Measurements from ENCODE around the gene NUP93. TPM values are rescaled to one million over a fixed set of nuclear protein-coding genes. Genes with fewer than 3 reads are reported as not detected.

NUP93 gene
- total and polyA plus RNA-seq, 2 of the 8 experiments (the other 6 are each of a cell fraction or from before 2014, with no cell fraction given), result 147 to 201 TPM

DNA sequence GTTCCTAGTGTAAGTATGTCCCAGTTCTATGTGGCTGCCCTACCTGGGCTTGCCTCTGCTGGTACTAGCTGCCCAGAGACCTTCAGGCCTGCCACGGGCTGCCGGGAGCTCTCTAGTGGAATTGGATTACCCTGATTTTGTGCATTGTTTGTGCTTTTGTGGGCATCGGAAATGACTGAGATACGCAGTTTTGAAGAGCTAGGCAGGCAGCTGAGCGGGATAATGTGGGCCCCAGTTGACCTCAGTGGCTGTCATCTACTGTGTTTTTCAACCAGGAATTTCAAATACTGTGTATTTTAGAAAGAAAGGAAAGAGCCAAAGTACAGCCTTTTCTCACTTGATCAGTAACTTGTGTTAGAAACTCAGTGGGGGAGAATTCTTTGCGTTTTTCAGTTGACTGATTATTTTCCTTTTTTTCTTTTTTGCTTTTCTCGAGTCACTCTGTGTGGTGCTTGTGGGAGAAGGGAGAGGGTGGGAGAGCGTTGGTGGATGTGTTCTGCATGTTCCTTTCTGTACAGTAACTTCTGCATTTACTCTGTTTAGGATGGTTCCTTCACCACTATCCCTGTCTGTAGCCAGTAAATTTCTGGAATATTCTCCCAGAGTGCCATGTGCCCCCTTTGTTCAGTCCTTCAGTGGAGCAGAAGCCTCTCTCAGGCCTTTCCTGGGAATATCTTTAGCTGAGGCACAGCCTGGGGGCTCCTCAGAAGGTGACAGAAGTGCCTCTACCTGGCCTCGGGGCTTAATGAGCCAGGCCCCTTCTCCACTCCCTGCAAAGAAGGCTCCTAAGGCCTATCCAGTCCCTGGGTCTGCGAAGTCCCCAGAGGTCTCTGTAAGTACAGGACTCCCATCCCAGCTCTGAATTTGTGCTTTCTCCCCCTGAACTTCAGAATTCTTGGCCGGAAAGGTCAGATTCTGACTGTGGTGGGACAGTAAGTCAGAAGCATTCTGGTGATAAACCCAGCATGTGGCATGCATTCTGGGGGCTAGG is 120.1 kb downstream of the NUP93 start:
- CTCF ChIA-PET (ENCODE audit: partially characterized antibody), result interaction anchor here (0.6 to 10.8 kb wide), 9 partner anchors 11 to 614 kb away, joined by 3 to 102 read pairs (median 4); partner anchors contain the start of gene SLC12A3
- Histone ChIP-seq H2AFZ (ENCODE audit: low read length) (no peak overlapping the region), H3K4me2 (ENCODE audit: insufficient read depth in 1 of 2, low read depth in 2 of 2, low read length in 2 of 2) (no peak overlapping the region), H3K36me3 (ENCODE audit: control insufficient read depth in 2 of 4, insufficient read depth in 4 of 4, low read length in 3 of 4) (peaks cover 0 to 5% (median 1%) of the 10 kb centered on the region in 4 experiments; a peak in 2 of 8 replicates), H2BK20ac (ENCODE audit: low read length) (no peak overlapping the region), H4K91ac (replicated peaks; ENCODE audit: insufficient read length, low read length) (no peak overlapping the region), H2AK5ac (ENCODE audit: low read depth, low read length) (no peak overlapping the region), H3K79me1 (ENCODE audit: low read depth, low read length) (no peaks in the 10 kb centered on the region), H3K27ac (ENCODE audit: low read depth, low read length) (no peak overlapping the region), H3K9ac (replicated peaks in 1 of 4; ENCODE audit: extremely low read depth in 1 of 4, low read depth in 3 of 4, low read length in 3 of 4) (no peak overlapping the region), H4K5ac (ENCODE audit: insufficient read length, low read depth, low read length) (no peak overlapping the region), H3K4ac (replicated peaks; ENCODE audit: insufficient read length, low read depth, low read length) (no peak overlapping the region), H2BK15ac (ENCODE audit: low read length) (no peak overlapping the region), H3K9me3 (ENCODE audit: insufficient read depth in 2 of 2, low read depth in 1 of 2, low read length in 1 of 2) (no peaks in the 10 kb centered on the region; a peak in 1 of 4 replicates), H3K18ac (ENCODE audit: extremely low read depth, low read length) (no peak overlapping the region), H3K27me3 (replicated peaks in 1 of 4; ENCODE audit: control insufficient read depth in 3 of 4, extremely low read depth in 1 of 4, insufficient read depth in 3 of 4, low read length in 3 of 4) (no peaks in the 10 kb centered on the region), H3K23me2 (ENCODE audit: low read depth, low read length) (no peaks in the 10 kb centered on the region; the same call in 1 of the 2 replicates), H4K8ac (ENCODE audit: extremely low read depth, insufficient read depth, low read length) (no peak overlapping the region), H3K14ac (ENCODE audit: insufficient read length) (no peak overlapping the region), H3K79me2 (ENCODE audit: control insufficient read depth in 1 of 2, insufficient read depth in 2 of 2, low read length in 2 of 2) (no peaks in the 10 kb centered on the region), H3K56ac (replicated peaks; ENCODE audit: insufficient read length, low read depth, low read length) (no peak overlapping the region), H2BK120ac (replicated peaks; ENCODE audit: low read depth, low read length) (no peak overlapping the region), H4K20me1 (replicated peaks in 1 of 2; ENCODE audit: control insufficient read depth in 1 of 2, insufficient read depth in 2 of 2, low read length in 2 of 2) (no peaks in the 10 kb centered on the region), H3K4me1 (replicated peaks in 1 of 4; ENCODE audit: control insufficient read depth in 3 of 4, insufficient read depth in 4 of 4, low read length in 3 of 4) (peaks cover 2 to 11% (median 7%) of the 10 kb centered on the region in 4 experiments; a peak in 5 of 7 replicates), H2BK12ac (ENCODE audit: low read depth, low read length) (no peak overlapping the region), H3K23ac (ENCODE audit: insufficient read length) (no peak overlapping the region), H2BK5ac (ENCODE audit: low read depth, low read length) (no peak overlapping the region), H3K4me3 (ENCODE audit: extremely low read depth in 1 of 4, insufficient read depth in 2 of 4, low read depth in 3 of 4, low read length in 4 of 4) (no peak overlapping the region)
- POLR2A ChIA-PET (ENCODE audit: partially characterized antibody), result interaction anchor here (0.7 to 2.9 kb wide), 4 partner anchors 10 to 101 kb away, joined by 3 to 14 read pairs (median 3); partner anchors contain the start of gene HERPUD1
- FAIRE-seq, result no peak
- WGBS, 2 experiments (ENCODE audit: extremely low coverage in 1 of 2, insufficient coverage in 1 of 2, insufficient read length in 1 of 2, insufficient replicate concordance in 2 of 2, low coverage in 1 of 2, low lambda C conversion rate in 2 of 2, missing lambda C conversion rate in 1 of 2), result 87% methylated on average over 11 of the region's 11 CpGs; no CpG with 5 or more reads in 1 of the 2 experiments
- DNase-seq (ENCODE audit: low read depth in 1 of 2, low spot score in 2 of 2), result no peak
- no peak for TF ChIP-seq KDM5A (IDR thresholded peaks at IDR 0.05; ENCODE audit: low read length)
- TF ChIP-seq CBX5 (IDR thresholded peaks at IDR 0.05; ENCODE audit: low read depth, low read length), result no peak
- no peak for TF ChIP-seq CEBPB (IDR thresholded peaks at IDR 0.05; ENCODE audit: low read depth, low read length)
- TF ChIP-seq POU5F1 (IDR thresholded peaks at IDR 0.05; ENCODE audit: low read depth, low read length), result no peak
- TF ChIP-seq, protein P1, sequence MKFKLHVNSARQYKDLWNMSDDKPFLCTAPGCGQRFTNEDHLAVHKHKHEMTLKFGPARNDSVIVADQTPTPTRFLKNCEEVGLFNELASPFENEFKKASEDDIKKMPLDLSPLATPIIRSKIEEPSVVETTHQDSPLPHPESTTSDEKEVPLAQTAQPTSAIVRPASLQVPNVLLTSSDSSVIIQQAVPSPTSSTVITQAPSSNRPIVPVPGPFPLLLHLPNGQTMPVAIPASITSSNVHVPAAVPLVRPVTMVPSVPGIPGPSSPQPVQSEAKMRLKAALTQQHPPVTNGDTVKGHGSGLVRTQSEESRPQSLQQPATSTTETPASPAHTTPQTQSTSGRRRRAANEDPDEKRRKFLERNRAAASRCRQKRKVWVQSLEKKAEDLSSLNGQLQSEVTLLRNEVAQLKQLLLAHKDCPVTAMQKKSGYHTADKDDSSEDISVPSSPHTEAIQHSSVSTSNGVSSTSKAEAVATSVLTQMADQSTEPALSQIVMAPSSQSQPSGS (IDR thresholded peaks at IDR 0.05; ENCODE audit: low read length), result no peak
- no peak for TF ChIP-seq NANOG (IDR thresholded peaks at IDR 0.05; ENCODE audit: insufficient read depth, low read depth, low read length, poor library complexity, severe bottlenecking)
- TF ChIP-seq CHD1 (IDR thresholded peaks at IDR 0.05; ENCODE audit: low read depth, low read length), result no peak
- TF ChIP-seq GTF2F1 (IDR thresholded peaks at IDR 0.05; ENCODE audit: borderline replicate concordance, low read depth, low read length), result no peak
- TF ChIP-seq ASH2L (IDR thresholded peaks at IDR 0.05; ENCODE audit: low read length), result no peak
- TF ChIP-seq GABPA (IDR thresholded peaks at IDR 0.05; ENCODE audit: borderline replicate concordance, insufficient read depth, low read length), result no peak

Data from H1 (cell line).